AG04449 (cell line): ENCODE results near the gene ZIC5.
"Not testable (repeated sequence)": the region's sequence is repeated elsewhere in the genome, so short reads cannot be mapped to it uniquely, and the experiment has no call there.

ENCODE experiments used
- CTCF ChIA-PET: fragments of 350-600 bp; formaldehyde crosslinking; extraction: SDS; loops from one replicate; lab custom pipeline; 2021; ENCODE audit warnings: antibody characterized with exemption; lab: Yijun Ruan, JAX
- POLR2A ChIA-PET: fragments of 400-600, 350-600 bp; formaldehyde crosslinking; extraction: SDS; loops from one replicate; lab custom pipeline; 2020; ENCODE audit warnings: antibody characterized with exemption, inconsistent platforms; lab: Yijun Ruan, JAX
- DNase-seq: peaks from one replicate; pipeline ENCODE4 v3.0.0-alpha.2; 2010; ENCODE audit warnings: low read depth, low spot score
- H3K4me3 ChIP-seq: 2 replicates; pipeline ENCODE4 v1.5.1; 2011; ENCODE audit warnings: low read depth, mild to moderate bottlenecking, control low read depth, low read length
- TF ChIP-seq, protein P1 (sequence below): IDR thresholded peaks from one replicate; pipeline ENCODE4 v1.5.1; 2011; ENCODE audit warnings: mild to moderate bottlenecking, moderate library complexity, low read length, control low read depth, inconsistent platforms; ENCODE audit not compliant: insufficient read depth; ENCODE audit errors: missing control alignments

The ZIC5 gene

DNA sequence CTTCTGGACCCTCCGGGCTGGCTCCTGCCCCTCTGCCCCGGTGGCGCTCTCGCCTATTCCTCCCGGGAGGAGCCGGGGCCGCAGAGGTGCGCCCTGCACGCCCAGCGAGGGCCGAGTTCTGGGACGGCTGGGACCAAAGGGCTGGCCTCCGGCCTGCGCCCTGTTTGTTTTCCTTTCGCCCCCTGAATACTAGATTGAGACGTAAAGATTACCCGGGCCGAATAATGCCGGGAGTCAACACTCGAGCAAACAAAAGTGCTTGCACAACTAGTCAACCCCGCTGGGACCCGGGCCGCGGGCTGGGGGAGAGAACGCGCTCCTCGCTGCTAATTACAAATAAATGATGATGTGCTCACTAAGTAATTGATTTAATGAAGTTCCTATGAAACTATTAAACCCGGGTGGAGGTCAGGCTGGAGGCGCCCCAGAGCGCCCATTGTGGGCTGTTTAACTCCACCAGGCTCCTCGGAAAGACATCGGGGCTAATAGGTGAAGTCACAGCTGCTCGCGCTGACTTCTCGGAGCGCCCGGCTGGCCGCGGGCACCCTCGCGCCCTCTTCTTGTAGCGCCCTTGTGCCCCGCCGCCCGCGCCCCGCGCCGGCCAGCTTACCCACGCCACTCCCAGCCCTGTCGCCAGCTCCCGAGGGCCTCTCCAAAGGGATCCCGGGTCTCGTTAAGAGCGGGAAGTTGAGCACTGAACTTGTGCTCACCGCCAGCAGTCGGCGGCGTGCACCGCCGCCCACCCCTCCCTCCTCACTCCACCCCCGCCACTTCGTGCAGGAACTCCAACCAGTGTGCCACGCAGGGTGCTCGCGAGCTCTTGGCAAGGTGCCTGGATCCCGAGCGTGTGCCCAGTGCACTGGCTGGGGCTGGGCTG, 14.9 kb downstream of the ZIC5 start:
- H3K4me3 ChIP-seq, result peak overlapping the region; percentile 3; the same call in 1 of the 2 replicates
- TF ChIP-seq, protein P1, sequence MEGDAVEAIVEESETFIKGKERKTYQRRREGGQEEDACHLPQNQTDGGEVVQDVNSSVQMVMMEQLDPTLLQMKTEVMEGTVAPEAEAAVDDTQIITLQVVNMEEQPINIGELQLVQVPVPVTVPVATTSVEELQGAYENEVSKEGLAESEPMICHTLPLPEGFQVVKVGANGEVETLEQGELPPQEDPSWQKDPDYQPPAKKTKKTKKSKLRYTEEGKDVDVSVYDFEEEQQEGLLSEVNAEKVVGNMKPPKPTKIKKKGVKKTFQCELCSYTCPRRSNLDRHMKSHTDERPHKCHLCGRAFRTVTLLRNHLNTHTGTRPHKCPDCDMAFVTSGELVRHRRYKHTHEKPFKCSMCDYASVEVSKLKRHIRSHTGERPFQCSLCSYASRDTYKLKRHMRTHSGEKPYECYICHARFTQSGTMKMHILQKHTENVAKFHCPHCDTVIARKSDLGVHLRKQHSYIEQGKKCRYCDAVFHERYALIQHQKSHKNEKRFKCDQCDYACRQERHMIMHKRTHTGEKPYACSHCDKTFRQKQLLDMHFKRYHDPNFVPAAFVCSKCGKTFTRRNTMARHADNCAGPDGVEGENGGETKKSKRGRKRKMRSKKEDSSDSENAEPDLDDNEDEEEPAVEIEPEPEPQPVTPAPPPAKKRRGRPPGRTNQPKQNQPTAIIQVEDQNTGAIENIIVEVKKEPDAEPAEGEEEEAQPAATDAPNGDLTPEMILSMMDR, result no peak
- no peak for DNase-seq
- CTCF ChIA-PET, result no interaction called here
- POLR2A ChIA-PET, result no interaction called here

GRCh38 chr13:99955747-99956472, 15.7 kb downstream of the ZIC5 start:
- DNase-seq, result no peak
- ChIA-PET POLR2A (no interaction called here), CTCF (interaction anchor here (0.6 kb wide), 1 partner anchor 40 kb away, joined by 3 read pairs; no protein-coding TSS in a partner anchor)
- H3K4me3 ChIP-seq, result peak overlapping the region; percentile 3; the same call in 1 of the 2 replicates
- TF ChIP-seq, protein P1, result no peak

GRCh38 chr13:99955107-99955746, 16.3 kb downstream of the ZIC5 start:
- TF ChIP-seq, protein P1, result no peak
- no peak for DNase-seq
- POLR2A ChIA-PET, result no interaction called here
- CTCF ChIA-PET, result interaction anchor here (0.6 kb wide), 1 partner anchor 39 kb away, joined by 3 read pairs; no protein-coding TSS in a partner anchor
- no peak overlapping the region for H3K4me3 ChIP-seq

DNA sequence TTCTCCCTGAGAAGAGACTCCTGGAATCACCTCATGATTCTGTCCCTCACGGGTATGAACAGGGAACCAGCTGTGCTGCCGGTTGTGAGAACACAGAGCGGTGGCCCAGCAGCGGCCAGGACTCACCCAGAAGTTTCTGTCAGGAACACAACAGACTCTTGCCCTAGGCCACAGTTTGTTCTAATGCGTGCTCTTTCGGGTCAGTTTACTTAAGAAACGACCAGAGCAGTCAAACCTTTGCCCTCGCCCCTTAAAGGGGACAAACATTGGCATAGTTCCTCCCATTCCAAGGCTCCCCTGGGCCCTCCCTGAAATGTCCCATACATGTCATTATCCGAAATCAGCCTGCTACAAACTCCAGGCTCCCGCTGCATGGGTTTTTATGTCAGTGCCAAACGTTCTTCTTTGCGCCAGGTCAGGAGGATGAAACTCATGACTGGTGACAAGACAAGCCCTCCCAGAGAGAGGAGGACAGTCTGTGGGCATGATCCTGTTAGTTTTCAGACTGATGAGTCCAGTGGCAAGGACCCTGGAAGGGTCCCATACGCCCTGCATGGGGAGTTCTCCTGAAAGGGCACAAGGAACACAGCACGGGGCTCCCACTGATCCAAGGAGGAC, 18.3 kb downstream of the ZIC5 start:
- DNase-seq, result no peak
- ChIA-PET CTCF (no interaction called here), POLR2A (no interaction called here)
- TF ChIP-seq, protein P1, result no peak
- no peak overlapping the region for H3K4me3 ChIP-seq

DNA sequence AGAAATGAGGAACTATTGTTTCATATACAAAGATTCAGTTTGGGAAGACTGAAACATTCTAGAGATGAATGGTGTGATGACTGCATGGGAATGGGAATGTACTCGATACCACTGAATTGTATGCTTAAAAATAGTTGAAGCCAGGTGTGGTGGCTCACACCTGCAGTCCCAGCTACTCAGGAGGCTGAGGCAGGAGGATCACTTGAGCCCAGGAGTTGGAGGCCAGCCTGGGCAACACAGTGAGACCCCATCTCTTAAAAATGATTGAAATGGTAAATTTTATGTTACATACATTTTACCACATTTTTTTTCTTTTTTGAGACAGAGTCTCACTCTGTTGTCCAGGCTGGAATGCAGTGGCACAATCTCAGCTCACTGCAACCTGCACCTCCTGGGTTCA, 19.9 kb downstream of the ZIC5 start:
- DNase-seq, POLR2A ChIA-PET, H3K4me3 ChIP-seq: not testable (repeated sequence)
- CTCF ChIA-PET, result interaction anchor here (1.3 kb wide), 1 partner anchor 35 kb away, joined by 3 read pairs; no protein-coding TSS in a partner anchor

- TF ChIP-seq, protein P1, result no peak
- ChIA-PET POLR2A (no interaction called here), CTCF (no interaction called here)
- no peak for DNase-seq
- H3K4me3 ChIP-seq, result no peak overlapping the region
These were observed 21.7 kb downstream of the ZIC5 start for GRCh38 chr13:99949679-99950413.
